LNCAP (cell line): Measurements from ENCODE around the gene ZNF287.

Source experiments
- CTCF ChIP-seq: fragments of 450-650 bp; IDR thresholded peaks from 2 replicates; pipeline ENCODE4 v1.5.1; 2017; ENCODE audit warnings: mild to moderate bottlenecking

Gene ZNF287

GRCh38 chr17:16584273-16584995 is 15.4 kb upstream of the ZNF287 start:
- TF ChIP-seq CTCF, result peak; percentile 95

DNA sequence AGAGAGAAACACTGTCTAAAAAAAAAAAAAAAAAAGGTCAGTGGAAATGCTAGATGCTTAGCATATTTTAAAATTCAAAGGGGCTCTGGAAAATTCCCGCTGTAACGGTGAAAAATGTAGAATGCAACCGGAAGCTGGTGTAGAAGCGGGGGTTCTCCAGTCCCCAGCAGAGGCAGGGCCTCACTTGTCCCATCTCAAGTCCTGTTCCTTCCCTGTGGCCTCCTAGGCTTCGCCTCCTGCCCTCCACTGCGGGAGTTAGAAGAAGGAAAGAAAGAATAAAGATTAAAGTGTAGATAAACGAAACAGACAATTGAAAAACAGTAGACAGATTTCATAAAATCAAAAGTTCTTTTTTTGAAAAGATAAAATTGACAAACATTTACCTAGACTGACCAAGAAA is 14.8 kb upstream of the ZNF287 start:
- TF ChIP-seq CTCF, result no peak

DNA sequence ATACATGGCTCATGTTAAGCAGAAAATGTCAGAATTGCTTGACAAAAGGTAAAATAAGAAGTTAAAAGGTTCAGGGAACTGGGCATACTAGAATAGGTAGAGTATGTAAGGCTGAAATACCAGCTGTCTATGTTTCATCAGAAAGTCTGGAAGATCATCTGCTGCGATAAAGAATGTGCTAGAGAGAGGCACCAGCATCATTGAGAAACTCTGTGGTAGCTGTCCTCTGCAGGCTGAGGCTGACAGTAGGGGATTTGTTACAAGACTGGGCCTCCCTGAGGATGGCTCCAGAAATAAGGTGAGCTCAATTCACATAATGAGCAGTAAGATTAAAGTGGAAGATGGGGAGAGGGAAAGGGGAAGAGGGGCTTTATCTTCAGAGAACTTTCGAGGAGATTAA is 4.5 kb upstream of the ZNF287 start:
- TF ChIP-seq CTCF, result no peak

GRCh38 chr17:16569358-16569712 is 331 bp upstream of the ZNF287 start:
- no peak for TF ChIP-seq CTCF

DNA sequence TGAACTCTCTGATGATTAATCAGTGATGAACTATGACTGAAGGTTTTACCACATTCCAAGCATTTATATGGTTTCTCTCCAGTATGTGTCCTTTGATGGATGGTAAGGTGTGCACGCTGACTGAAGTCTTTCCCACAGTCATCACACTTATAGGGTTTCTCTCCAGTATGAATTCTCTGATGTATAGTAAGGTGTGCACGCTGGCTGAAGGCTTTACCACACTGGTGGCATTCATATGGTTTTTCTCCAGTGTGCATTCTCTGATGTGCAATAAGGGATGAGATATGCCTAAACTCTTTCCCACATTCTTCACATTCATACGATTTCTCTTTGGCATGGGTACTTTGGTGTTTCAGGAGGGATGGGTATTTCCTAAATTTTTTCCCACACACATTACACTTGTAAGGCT is 16.4 kb downstream of the ZNF287 start:
- no peak for TF ChIP-seq CTCF

- no peak for TF ChIP-seq CTCF
These were observed 16.9 kb downstream of the ZNF287 start for GRCh38 chr17:16551878-16552636.

DNA sequence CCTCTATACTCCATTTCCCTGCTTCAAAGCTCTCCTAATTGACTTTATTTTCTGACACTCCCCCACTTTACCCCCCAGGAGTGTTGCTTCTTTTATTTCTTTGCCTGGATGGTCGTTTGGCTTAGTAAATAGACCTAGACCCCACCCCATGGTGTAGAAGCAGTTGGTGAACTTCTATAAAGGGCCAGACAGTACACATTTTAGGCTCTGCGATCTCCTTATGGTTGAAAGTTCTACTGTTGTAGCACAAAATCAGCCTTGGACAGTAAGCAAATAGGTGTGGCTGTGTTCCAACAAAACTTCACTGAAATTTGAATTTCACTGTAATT is 31.9 kb downstream of the ZNF287 start:
- TF ChIP-seq CTCF, result no peak
